ENCODE results near the gene ACIN1. TPM values are rescaled to one million over a fixed set of nuclear protein-coding genes. Genes with fewer than 3 reads are reported as not detected.

The ACIN1 gene
- total RNA-seq, 1 donor from 2014 or later = 184 TPM

DNA sequence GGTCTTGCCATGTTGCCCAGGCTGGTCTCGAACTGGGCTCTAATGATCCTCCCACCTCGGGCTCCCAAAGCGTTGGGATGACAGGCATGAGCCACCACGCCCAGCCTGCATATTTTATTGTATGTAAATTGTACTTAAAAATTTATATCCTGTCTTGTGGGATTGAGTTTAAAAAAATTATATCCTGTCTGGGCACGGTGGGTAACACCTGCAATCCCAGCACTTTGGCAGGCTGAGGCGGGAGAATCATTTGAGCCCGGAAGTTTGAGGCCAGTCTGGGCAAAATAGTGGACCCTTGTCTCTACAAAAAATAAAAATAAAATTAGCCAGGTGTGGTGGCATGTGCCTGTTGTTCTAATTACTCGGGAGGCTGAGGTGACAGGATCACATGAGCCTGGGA lies 38.0 kb upstream of the ACIN1 start:
- Mint-ChIP-seq H3K4me1 (no peaks in the 10 kb centered on the region), H3K27me3 (ENCODE audit: insufficient read depth, low read depth) (no peaks in the 10 kb centered on the region), H3K27ac (no peak overlapping the region), H3K36me3 (peaks cover 21% of the 10 kb centered on the region), H3K4me3 (no peak overlapping the region), H3K9me3 (no peaks in the 10 kb centered on the region)
- Histone ChIP-seq H3F3A (ENCODE audit: low read depth) (no peaks in the 10 kb centered on the region), H3K9me3 (ENCODE audit: low read depth) (no peaks in the 10 kb centered on the region), H3K27ac (no peak overlapping the region), H2AFZ (replicated peaks) (no peak overlapping the region), H3K4me3 (no peak overlapping the region), H3K36me3 (no peaks in the 10 kb centered on the region), H3K79me2 (ENCODE audit: low read depth) (no peaks in the 10 kb centered on the region), H4K20me1 (ENCODE audit: low read depth) (no peaks in the 10 kb centered on the region), H3K4me1 (no peaks in the 10 kb centered on the region), H3K9ac (no peak overlapping the region), H3K4me2 (no peak overlapping the region), H3K27me3 (no peaks in the 10 kb centered on the region)
- no peak for DNase-seq (ENCODE audit: low spot score)
- TF ChIP-seq EZH2phosphoT487 (IDR thresholded peaks at IDR 0.05) = no peak
- TF ChIP-seq CTCF (IDR thresholded peaks at IDR 0.05) = no peak
- no peak for TF ChIP-seq EZH2 (IDR thresholded peaks at IDR 0.05)

DNA sequence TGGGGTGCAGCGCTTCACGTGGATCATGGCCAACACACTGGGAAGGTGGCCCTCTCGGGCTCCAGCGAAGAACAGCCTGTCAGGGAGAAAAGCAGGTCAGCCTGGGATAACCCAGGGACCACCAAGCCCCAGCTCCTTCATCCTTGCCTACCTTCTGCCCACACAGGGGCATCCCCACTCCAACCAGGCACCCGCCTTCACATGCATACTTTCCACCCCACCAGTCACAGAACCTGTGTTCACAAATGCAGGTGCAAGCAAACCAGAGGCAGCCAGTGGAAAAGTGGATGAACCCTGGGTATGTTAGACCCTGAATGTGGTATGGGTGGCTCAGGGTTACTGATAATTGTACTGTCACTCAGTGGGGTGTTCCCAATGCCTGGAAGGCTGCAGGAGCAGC lies 36.5 kb upstream of the ACIN1 start:
- Histone ChIP-seq H3K79me2 (ENCODE audit: low read depth) (no peaks in the 10 kb centered on the region), H3K36me3 (no peaks in the 10 kb centered on the region), H3K4me2 (no peak overlapping the region), H3F3A (ENCODE audit: low read depth) (no peaks in the 10 kb centered on the region), H3K4me1 (no peaks in the 10 kb centered on the region), H3K9me3 (ENCODE audit: low read depth) (no peaks in the 10 kb centered on the region), H3K4me3 (no peak overlapping the region), H3K9ac (no peak overlapping the region), H3K27me3 (no peaks in the 10 kb centered on the region), H4K20me1 (ENCODE audit: low read depth) (no peaks in the 10 kb centered on the region), H3K27ac (no peak overlapping the region), H2AFZ (replicated peaks) (no peak overlapping the region)
- no peak for TF ChIP-seq CTCF (IDR thresholded peaks at IDR 0.05)
- TF ChIP-seq EZH2 (IDR thresholded peaks at IDR 0.05) = no peak
- TF ChIP-seq EZH2phosphoT487 (IDR thresholded peaks at IDR 0.05) = no peak
- Mint-ChIP-seq H3K9me3 (no peaks in the 10 kb centered on the region), H3K4me3 (no peak overlapping the region), H3K4me1 (no peaks in the 10 kb centered on the region), H3K27me3 (ENCODE audit: insufficient read depth, low read depth) (no peaks in the 10 kb centered on the region), H3K36me3 (peaks cover 20% of the 10 kb centered on the region), H3K27ac (no peak overlapping the region)
- DNase-seq (ENCODE audit: low spot score) = no peak

- H3K9ac ChIP-seq = no peak overlapping the region
- H3K27ac ChIP-seq = no peak overlapping the region
- H3K4me3 ChIP-seq = no peak overlapping the region
- no peaks in the 10 kb centered on the region for H3K36me3 ChIP-seq
- H3K27me3 Mint-ChIP-seq (ENCODE audit: insufficient read depth, low read depth) = no peaks in the 10 kb centered on the region
- no peaks in the 10 kb centered on the region for H3K9me3 ChIP-seq (ENCODE audit: low read depth)
- no peak overlapping the region for H3K27ac Mint-ChIP-seq
- H3K4me1 ChIP-seq = no peaks in the 10 kb centered on the region
- H3K4me3 Mint-ChIP-seq = no peak overlapping the region
- TF ChIP-seq CTCF (IDR thresholded peaks at IDR 0.05) (no peak), EZH2 (IDR thresholded peaks at IDR 0.05) (no peak), EZH2phosphoT487 (IDR thresholded peaks at IDR 0.05) (no peak)
- DNase-seq (ENCODE audit: low spot score) = no peak
- no peak overlapping the region for H3K4me2 ChIP-seq
- H3K36me3 Mint-ChIP-seq = peaks cover 24% of the 10 kb centered on the region
- H3K9me3 Mint-ChIP-seq = peaks cover 2% of the 10 kb centered on the region
- peaks cover 3% of the 10 kb centered on the region for H3K4me1 Mint-ChIP-seq
- no peaks in the 10 kb centered on the region for H3F3A ChIP-seq (ENCODE audit: low read depth)
- no peak overlapping the region for H2AFZ ChIP-seq (replicated peaks)
- no peaks in the 10 kb centered on the region for H3K79me2 ChIP-seq (ENCODE audit: low read depth)
- no peaks in the 10 kb centered on the region for H3K27me3 ChIP-seq
- no peaks in the 10 kb centered on the region for H4K20me1 ChIP-seq (ENCODE audit: low read depth)
These were observed 35.9 kb upstream of the ACIN1 start for GRCh38 chr14:23130871-23131270.

Data from neural progenitor cell (in vitro differentiated cells).